ENCODE data around the gene ZNF512B.
"Not testable (repeated sequence)": the region's sequence is repeated elsewhere in the genome, so short reads cannot be mapped to it uniquely, and the experiment has no call there.

Gene ZNF512B

GRCh38 chr20:63929473-63929883 lies 40.3 kb downstream of the ZNF512B start:
- not testable (repeated sequence) for FAIRE-seq

- no peak for FAIRE-seq
These were observed 40.7 kb downstream of the ZNF512B start for GRCh38 chr20:63929071-63929470.

- no peak for FAIRE-seq
These were observed 43.4 kb downstream of the ZNF512B start for GRCh38 chr20:63926298-63926697.

- no peak for FAIRE-seq
These were observed 45.5 kb downstream of the ZNF512B start for GRCh38 chr20:63924241-63924640.

- FAIRE-seq = no peak
These were observed 46.1 kb downstream of the ZNF512B start for GRCh38 chr20:63923651-63924050.

DNA sequence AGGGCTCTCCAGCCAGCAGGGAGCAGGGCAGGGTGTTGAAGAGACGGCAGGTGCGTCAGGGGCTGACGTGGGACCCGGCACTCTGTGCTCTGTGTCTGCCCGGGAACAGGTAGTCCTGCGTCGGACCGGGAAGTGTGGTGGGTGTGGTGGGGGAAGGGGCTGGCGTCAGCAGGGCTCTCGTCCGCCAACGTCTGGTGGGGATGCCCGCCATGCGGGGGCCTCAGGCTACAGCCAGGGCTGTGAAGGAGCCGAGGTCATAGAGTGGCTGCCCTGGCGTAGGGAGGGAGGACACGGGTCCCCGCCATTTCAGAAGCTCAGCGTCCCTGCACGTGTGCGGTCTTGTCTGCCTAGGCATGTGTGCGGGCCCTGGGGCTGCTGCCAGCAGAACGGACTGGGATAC lies 49.5 kb downstream of the ZNF512B start:
- FAIRE-seq = no peak

DNA sequence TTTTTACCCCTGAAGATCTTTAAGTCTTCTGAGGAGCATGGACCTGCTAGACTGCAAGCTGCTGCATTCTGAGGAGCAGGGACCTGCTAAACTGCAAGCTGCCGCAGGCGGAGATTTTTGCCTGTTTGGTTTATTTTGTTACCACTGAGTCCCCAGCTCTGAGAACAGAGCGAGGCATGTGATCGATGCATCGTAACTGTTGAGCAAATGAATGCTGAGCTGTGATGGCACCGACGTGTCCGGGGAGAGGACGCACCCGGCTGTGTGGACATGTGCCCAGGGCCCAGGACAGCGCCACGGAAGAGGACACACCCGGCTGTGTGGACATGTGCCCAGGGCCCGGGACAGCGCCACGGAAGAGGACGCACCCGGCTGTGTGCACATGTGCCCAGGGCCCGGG lies 50.6 kb downstream of the ZNF512B start:
- no peak for FAIRE-seq

GRCh38 chr20:63917811-63918210 lies 51.9 kb downstream of the ZNF512B start:
- FAIRE-seq = no peak

- not testable (repeated sequence) for FAIRE-seq
These were observed 53.3 kb downstream of the ZNF512B start for GRCh38 chr20:63916371-63916939.

DNA sequence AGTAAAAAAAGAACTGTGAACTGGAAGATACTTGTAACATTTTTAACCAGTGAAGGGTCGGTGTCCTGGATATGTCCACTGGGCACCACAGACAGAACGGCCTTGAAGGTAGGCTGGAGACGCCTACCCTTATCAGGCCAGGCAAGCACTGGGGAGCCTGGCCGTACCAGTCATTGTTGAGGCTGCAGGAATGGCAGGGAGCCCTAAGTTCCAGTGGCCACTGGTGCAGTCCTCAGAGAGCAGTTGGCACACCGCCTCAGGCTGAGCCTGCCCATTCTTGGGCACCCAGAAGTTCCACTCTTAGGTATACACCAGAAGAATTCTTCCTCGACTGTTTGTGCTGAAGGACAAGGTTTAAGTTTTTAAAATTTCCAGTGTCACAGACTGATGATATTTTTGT lies 54.3 kb downstream of the ZNF512B start:
- no peak for FAIRE-seq

DNA sequence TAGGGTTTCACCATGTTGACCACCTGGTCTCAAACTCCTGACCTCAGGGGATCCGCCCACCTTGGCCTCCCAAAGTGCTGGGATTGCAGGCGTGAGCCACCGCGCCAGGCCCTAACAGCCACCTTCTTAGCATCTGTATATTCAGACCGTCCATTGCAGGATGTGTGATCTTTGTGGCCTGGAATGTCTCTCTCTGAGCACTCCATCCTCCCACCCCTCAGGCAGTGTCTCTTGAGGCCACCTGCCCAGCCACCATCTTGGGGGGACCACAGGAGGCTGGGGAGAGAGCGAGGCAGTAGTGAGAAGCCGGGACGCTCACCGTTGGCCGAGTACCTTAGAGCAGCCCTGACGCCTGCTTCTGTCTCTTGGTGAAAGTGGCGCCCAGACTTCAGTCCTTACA lies 56.0 kb downstream of the ZNF512B start:
- FAIRE-seq = no peak

GRCh38 chr20:63911176-63911575 lies 58.6 kb downstream of the ZNF512B start:
- no peak for FAIRE-seq

DNA sequence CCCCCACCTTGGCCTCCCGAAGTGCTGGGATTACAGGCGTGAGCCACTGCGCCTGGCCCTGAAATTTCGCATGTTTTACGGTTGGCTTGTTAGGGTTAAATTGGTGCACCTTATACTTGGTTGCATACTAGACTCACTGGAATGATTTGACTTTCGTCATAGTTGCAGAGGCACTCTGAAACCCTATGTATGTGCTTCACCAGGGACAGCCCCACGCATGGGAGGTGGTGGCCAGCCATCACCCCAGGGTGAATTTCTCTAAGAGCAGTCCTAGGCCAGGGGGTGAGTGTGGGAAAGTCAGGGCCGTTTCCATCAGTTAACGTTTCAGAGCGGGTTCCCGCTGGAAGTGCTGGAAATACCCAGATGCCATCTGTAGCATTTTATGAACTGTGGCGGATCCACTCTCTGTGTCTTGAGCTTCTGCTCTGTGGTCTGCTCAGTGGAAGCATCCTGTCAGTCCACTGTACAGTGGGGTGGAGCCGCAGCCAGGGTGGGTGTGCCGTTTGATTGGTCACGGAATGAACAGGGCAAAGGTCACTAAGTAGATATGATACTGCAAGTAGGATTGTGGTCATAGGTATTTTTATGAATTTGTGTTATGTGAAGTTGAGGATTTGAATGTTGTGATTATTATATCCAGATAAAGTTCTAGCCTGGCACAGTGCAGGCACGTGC lies 61.6 kb downstream of the ZNF512B start:
- FAIRE-seq = no peak
